Tibial nerve (tissue), 4 donors: ENCODE results near the gene PDK4.

Experiments
- EP300 ChIP-seq, 2 donors: sonication (generic); formaldehyde crosslinking; IDR thresholded peaks; one replicate each; pipeline ENCODE4 v1.6.1; 2017; ENCODE audit warnings: antibody characterized with exemption in 2 of 2, mild to moderate bottlenecking in 1 of 2
- TF ChIP-seq, protein P1 (sequence below), 5 experiments: fragments of 200-600 bp in 3 of 5; fragments of 450-650 bp in 2 of 5; sonication (generic) in 3 of 5; IDR thresholded peaks; one replicate each; pipeline ENCODE4 v1.5.1; 2016 to 2019; ENCODE audit warnings: antibody characterized with exemption in 5 of 5, mild to moderate bottlenecking in 3 of 5, moderate library complexity in 2 of 5

DNA sequence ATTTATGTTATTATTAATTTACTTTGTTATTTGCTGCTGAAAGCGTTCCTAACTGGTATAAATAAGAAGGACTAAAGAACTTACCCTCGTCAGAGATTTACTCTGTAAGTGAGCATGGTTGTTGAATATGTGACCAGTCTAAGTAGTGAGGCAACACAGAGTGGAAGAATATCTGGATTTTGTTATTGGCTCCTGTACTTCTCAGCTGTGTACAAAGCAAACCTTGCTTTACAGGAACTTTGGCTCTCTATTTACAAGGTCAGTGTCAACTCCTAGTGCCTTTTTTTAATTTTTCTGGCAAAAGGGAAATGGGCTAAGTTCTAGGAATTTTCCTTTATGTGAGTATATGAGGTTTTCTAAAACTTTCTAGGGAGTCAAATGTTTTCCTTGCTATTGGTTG, 35.6 kb downstream of the PDK4 start:
- TF ChIP-seq, protein P1, sequence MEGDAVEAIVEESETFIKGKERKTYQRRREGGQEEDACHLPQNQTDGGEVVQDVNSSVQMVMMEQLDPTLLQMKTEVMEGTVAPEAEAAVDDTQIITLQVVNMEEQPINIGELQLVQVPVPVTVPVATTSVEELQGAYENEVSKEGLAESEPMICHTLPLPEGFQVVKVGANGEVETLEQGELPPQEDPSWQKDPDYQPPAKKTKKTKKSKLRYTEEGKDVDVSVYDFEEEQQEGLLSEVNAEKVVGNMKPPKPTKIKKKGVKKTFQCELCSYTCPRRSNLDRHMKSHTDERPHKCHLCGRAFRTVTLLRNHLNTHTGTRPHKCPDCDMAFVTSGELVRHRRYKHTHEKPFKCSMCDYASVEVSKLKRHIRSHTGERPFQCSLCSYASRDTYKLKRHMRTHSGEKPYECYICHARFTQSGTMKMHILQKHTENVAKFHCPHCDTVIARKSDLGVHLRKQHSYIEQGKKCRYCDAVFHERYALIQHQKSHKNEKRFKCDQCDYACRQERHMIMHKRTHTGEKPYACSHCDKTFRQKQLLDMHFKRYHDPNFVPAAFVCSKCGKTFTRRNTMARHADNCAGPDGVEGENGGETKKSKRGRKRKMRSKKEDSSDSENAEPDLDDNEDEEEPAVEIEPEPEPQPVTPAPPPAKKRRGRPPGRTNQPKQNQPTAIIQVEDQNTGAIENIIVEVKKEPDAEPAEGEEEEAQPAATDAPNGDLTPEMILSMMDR (IDR thresholded peaks at IDR 0.05) = no peak
- no peak for TF ChIP-seq EP300 (IDR thresholded peaks at IDR 0.05)
